GM13976 (cell line): ENCODE measurements around the gene PXN.
"Not testable (repeated sequence)": the region's sequence is repeated elsewhere in the genome, so short reads cannot be mapped to it uniquely, and the experiment has no call there.

Experiments
- DNase-seq: peaks from one replicate; pipeline ENCODE4 v3.0.0; 2012; ENCODE audit warnings: low spot score
- CTCF ChIP-seq: IDR thresholded peaks from 2 replicates; pipeline ENCODE4 v1.5.1; 2012; ENCODE audit warnings: borderline replicate concordance, mild to moderate bottlenecking; ENCODE audit not compliant: insufficient read depth; ENCODE audit errors: extremely low read depth, missing control alignments, control extremely low read depth
- in situ Hi-C: fragments of 300-500 bp; cut with MboI; formaldehyde crosslinking; loops from one replicate; pipeline ENCODE4 v1.12.0; 2022; ENCODE audit warnings: low sequenced_read_pairs, mixed read lengths, inconsistent platforms; ENCODE audit not compliant: unreplicated experiment

Gene PXN

GRCh38 chr12:120194534-120195395 is 70.8 kb downstream of the PXN start, which contains the start of gene GCN1:
GCN1 (minus strand) TSS chr12:120194715; CDS start chr12:120194697, 18 bp downstream.
- no peak for TF ChIP-seq CTCF
- DNase-seq, result peak; percentile 91
- in situ Hi-C loops, result no loop called here

- TF ChIP-seq CTCF, result no peak
- in situ Hi-C loops, result no loop called here
- no peak for DNase-seq
Measured at GRCh38 chr12:120194226-120194533, 71.3 kb downstream of the PXN start.

- DNase-seq, in situ Hi-C loops: not testable (repeated sequence)
Measured at GRCh38 chr12:120193286-120193685, 72.2 kb downstream of the PXN start.

- in situ Hi-C loops, result no loop called here
- DNase-seq, result no peak
- TF ChIP-seq CTCF, result no peak
Measured at GRCh38 chr12:120190985-120191480, 74.5 kb downstream of the PXN start.

GRCh38 chr12:120190386-120190785 is 75.1 kb downstream of the PXN start:
- in situ Hi-C loops, result no loop called here
- DNase-seq, result no peak

GRCh38 chr12:120186654-120187053 is 78.9 kb downstream of the PXN start:
- no peak for DNase-seq
- in situ Hi-C loops, result no loop called here
- TF ChIP-seq CTCF, result no peak

More at GRCh38 chr12:120190386-120190785, 75.1 kb downstream of the PXN start:
- no peak for TF ChIP-seq CTCF

- DNase-seq, result no peak
- TF ChIP-seq CTCF, result no peak
- in situ Hi-C loops, result no loop called here
Measured at GRCh38 chr12:120183211-120183631, 82.3 kb downstream of the PXN start.
